ENCODE data around the gene ADAMTSL2. TPM values are rescaled to one million over a fixed set of nuclear protein-coding genes. Genes with fewer than 3 reads are reported as not detected.

The ADAMTSL2 gene
- total and polyA plus RNA-seq, 2 of the 13 experiments (the other 11 are each of a cell fraction or from before 2014, with no cell fraction given): 1.9 to 3.8 TPM

DNA sequence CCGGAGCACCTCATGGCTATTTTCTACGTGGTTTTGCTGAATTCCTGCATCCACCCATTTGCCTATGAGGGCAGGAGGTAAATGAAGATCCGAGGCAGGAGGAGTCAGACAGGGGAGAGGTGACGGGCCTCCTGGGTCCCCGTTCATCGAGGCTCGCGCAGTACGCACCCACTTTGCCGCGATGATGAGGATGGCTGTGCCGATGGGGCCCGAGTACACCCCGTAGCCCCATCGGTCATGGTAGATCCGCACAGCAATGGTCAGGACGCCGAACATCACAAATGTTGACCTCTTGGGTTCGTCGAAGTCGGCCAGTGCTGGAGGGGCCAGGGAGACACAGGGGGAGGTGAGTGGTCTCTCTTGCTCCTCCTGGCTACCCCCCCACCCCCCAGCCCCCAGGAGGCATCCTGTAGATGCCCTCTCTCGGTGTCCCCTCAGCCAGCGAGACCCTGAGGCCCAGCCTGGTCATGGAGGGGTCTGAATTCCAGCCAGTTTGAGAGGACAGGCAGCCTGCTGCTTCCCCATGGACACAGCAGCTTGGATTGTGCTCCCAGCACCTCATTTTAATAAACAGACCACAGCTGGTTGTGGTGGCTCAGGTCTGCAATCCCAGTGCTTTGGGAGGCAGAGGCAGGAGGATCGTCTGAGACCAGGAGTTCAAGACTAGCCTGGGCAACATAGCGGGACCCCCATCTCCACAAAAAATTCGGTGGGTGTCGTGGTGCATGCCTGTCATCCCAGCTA lies 15.6 kb upstream of the ADAMTSL2 start:
- Histone ChIP-seq H3K9me3 (ENCODE audit: low read length) (no peaks in the 10 kb centered on the region), H3K4me1 (ENCODE audit: insufficient read depth, low read length) (peaks cover 34% of the 10 kb centered on the region), H2AFZ (ENCODE audit: low read length) (no peak overlapping the region), H3K27ac (ENCODE audit: extremely low read length, insufficient read depth, low read length) (no peak overlapping the region), H3K79me2 (ENCODE audit: insufficient read depth, low read length) (no peaks in the 10 kb centered on the region), H3K4me2 (ENCODE audit: low read depth, low read length) (no peak overlapping the region), H4K20me1 (ENCODE audit: insufficient read depth, low read length) (no peaks in the 10 kb centered on the region), H3K27me3 (ENCODE audit: control insufficient read depth in 1 of 2, insufficient read depth in 2 of 2, low read length in 2 of 2) (peaks cover 15 to 86% of the 10 kb centered on the region in 2 experiments; a peak in 4 of 5 replicates), H3K4me3 (replicated peaks in 1 of 3; ENCODE audit: insufficient read depth in 1 of 3, low read depth in 2 of 3, low read length in 3 of 3) (no peak overlapping the region), H3K36me3 (replicated peaks in 1 of 2; ENCODE audit: control insufficient read depth in 1 of 2, insufficient read depth in 2 of 2, low read length in 2 of 2) (no peaks in the 10 kb centered on the region), H3K9ac (ENCODE audit: insufficient read depth, low read depth, low read length) (no peak overlapping the region)
- in situ Hi-C loops (cut with HindIII; ENCODE audit: extremely low pct_ligation_motif_present, low pct_unique_long_range_greater_than_20kb): no loop called here
- DNase-seq (ENCODE audit: low spot score): no peak
- ChIA-PET CTCF (ENCODE audit: low intra/inter-chr PET ratio, low total read pairs) (no interaction called here), POLR2A (no interaction called here)
- no peak for ATAC-seq
- intact Hi-C loops (cut with micrococcal nuclease; ENCODE audit: unreplicated experiment): no loop called here
- no TSS peak for BruUV-seq (replicated peaks)
- WGBS (ENCODE audit: low lambda C conversion rate): 67% methylated on average over 20 of the region's 27 CpGs
- FAIRE-seq: no peak
- TF ChIP-seq, protein P1, sequence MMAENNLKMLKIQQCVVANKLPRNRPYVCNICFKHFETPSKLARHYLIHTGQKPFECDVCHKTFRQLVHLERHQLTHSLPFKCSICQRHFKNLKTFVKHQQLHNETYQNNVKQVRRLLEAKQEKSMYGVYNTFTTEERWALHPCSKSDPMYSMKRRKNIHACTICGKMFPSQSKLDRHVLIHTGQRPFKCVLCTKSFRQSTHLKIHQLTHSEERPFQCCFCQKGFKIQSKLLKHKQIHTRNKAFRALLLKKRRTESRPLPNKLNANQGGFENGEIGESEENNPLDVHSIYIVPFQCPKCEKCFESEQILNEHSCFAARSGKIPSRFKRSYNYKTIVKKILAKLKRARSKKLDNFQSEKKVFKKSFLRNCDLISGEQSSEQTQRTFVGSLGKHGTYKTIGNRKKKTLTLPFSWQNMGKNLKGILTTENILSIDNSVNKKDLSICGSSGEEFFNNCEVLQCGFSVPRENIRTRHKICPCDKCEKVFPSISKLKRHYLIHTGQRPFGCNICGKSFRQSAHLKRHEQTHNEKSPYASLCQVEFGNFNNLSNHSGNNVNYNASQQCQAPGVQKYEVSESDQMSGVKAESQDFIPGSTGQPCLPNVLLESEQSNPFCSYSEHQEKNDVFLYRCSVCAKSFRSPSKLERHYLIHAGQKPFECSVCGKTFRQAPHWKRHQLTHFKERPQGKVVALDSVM (CRISPR knock-in tag; IDR thresholded peaks at IDR 0.05): peak; percentile 48; the same call in 1 of the 2 replicates
- no peak for TF ChIP-seq ZNF775 (CRISPR knock-in tag; IDR thresholded peaks at IDR 0.05; ENCODE audit: borderline replicate concordance)

DNA sequence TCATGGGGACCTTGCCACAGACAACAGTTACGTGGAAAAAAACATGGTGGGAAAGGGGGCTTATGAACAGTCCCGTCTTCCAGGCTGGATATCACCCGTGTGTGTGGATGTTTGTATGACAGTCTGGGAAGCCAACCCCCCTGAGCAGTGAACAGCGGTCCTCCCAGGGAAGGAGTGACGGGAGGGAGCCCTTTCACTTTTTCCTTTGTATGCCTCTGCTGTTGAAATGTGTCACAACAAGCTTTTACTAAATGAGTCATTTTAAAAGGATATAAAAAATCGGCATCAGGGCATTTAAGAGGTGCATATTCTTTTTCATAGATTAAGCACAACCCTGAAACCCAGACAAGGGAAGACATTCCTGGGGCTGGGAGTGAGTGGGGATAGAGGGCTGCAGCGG lies 14.8 kb upstream of the ADAMTSL2 start:
- DNase-seq (ENCODE audit: low spot score): no peak
- Histone ChIP-seq H3K4me2 (ENCODE audit: low read depth, low read length) (no peak overlapping the region), H3K9me3 (ENCODE audit: low read length) (no peaks in the 10 kb centered on the region), H3K4me3 (replicated peaks in 1 of 3; ENCODE audit: insufficient read depth in 1 of 3, low read depth in 2 of 3, low read length in 3 of 3) (no peak overlapping the region), H3K79me2 (ENCODE audit: insufficient read depth, low read length) (no peaks in the 10 kb centered on the region), H3K27me3 (ENCODE audit: control insufficient read depth in 1 of 2, insufficient read depth in 2 of 2, low read length in 2 of 2) (peaks cover 15 to 90% of the 10 kb centered on the region in 2 experiments; a peak in 4 of 5 replicates), H3K4me1 (ENCODE audit: insufficient read depth, low read length) (peaks cover 27% of the 10 kb centered on the region), H3K9ac (ENCODE audit: insufficient read depth, low read depth, low read length) (no peak overlapping the region), H4K20me1 (ENCODE audit: insufficient read depth, low read length) (no peaks in the 10 kb centered on the region), H3K27ac (ENCODE audit: extremely low read length, insufficient read depth, low read length) (no peak overlapping the region), H2AFZ (ENCODE audit: low read length) (no peak overlapping the region), H3K36me3 (replicated peaks in 1 of 2; ENCODE audit: control insufficient read depth in 1 of 2, insufficient read depth in 2 of 2, low read length in 2 of 2) (no peaks in the 10 kb centered on the region)
- WGBS (ENCODE audit: low lambda C conversion rate): 22% methylated on average over 7 of the region's 7 CpGs
- CTCF ChIA-PET (ENCODE audit: low intra/inter-chr PET ratio, low total read pairs): no interaction called here
- no peak for FAIRE-seq
- intact Hi-C loops (cut with micrococcal nuclease; ENCODE audit: unreplicated experiment): no loop called here
- POLR2A ChIA-PET: no interaction called here
- in situ Hi-C loops (cut with HindIII; ENCODE audit: extremely low pct_ligation_motif_present, low pct_unique_long_range_greater_than_20kb): no loop called here
- BruUV-seq (replicated peaks): no TSS peak
- ATAC-seq: no peak
- TF ChIP-seq, protein P2, sequence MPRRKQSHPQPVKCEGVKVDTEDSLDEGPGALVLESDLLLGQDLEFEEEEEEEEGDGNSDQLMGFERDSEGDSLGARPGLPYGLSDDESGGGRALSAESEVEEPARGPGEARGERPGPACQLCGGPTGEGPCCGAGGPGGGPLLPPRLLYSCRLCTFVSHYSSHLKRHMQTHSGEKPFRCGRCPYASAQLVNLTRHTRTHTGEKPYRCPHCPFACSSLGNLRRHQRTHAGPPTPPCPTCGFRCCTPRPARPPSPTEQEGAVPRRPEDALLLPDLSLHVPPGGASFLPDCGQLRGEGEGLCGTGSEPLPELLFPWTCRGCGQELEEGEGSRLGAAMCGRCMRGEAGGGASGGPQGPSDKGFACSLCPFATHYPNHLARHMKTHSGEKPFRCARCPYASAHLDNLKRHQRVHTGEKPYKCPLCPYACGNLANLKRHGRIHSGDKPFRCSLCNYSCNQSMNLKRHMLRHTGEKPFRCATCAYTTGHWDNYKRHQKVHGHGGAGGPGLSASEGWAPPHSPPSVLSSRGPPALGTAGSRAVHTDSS (CRISPR knock-in tag; conservative IDR thresholded peaks at IDR 0.05): no peak
- TF ChIP-seq TCF7 (IDR thresholded peaks at IDR 0.05; ENCODE audit: low read depth) (no peak), EP300 (IDR thresholded peaks at IDR 0.05; ENCODE audit: low read depth in 2 of 2, low read length in 2 of 2) (no peak), EP300 (CRISPR knock-in tag; IDR thresholded peaks at IDR 0.05; ENCODE audit: borderline replicate concordance) (no peak), ZNF652 (CRISPR knock-in tag; IDR thresholded peaks at IDR 0.05; ENCODE audit: borderline replicate concordance, low read depth) (no peak), MAZ (IDR thresholded peaks at IDR 0.05; ENCODE audit: borderline replicate concordance, low read depth, low read length) (no peak), MAZ (CRISPR knock-in tag; IDR thresholded peaks at IDR 0.05; ENCODE audit: low read depth) (no peak), ZNF382 (CRISPR knock-in tag; IDR thresholded peaks at IDR 0.05; ENCODE audit: borderline replicate concordance) (no peak), HNRNPLL (IDR thresholded peaks at IDR 0.05; ENCODE audit: low read depth, low read length, poor library complexity, severe bottlenecking) (no peak), ZNF564 (CRISPR knock-in tag; IDR thresholded peaks at IDR 0.05) (no peak)
- TF ChIP-seq, protein P3, sequence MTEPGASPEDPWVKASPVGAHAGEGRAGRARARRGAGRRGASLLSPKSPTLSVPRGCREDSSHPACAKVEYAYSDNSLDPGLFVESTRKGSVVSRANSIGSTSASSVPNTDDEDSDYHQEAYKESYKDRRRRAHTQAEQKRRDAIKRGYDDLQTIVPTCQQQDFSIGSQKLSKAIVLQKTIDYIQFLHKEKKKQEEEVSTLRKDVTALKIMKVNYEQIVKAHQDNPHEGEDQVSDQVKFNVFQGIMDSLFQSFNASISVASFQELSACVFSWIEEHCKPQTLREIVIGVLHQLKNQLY (CRISPR knock-in tag; IDR thresholded peaks at IDR 0.05): no peak
